Loucy (cell line): ENCODE measurements around the gene MAP3K8.

Experiments
- EZH2phosphoT487 ChIP-seq: fragments of 200-600 bp; IDR thresholded peaks from 2 replicates; pipeline ENCODE4 v1.6.1; 2018; ENCODE audit warnings: antibody characterized with exemption, mild to moderate bottlenecking, moderate library complexity, borderline replicate concordance
- TF ChIP-seq, protein P1 (sequence below): fragments of 200-600 bp; sonication (generic); conservative IDR thresholded peaks from 2 replicates; pipeline ENCODE4 v1.5.1; 2014; ENCODE audit warnings: mild to moderate bottlenecking, antibody characterized with exemption, low read length

DNA sequence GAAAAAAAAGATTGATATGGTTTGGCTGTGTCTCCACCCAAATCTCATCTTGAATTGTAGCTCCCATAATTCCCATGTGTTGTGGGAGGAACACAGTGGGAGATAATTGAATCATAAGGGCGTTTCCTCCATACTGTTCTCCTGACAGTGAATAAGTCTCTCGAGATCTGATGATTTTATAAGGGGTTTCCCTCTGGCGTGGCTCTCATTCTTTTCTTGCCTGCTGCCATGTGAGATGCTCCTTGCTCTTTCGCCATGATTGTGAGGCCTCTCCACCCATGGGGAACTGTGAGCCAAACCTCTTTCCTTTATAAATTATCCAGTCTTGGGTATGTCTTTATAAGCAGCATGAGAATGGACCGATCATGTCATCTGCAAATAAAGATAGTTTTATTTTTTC, 29.4 kb upstream of the MAP3K8 start:
- TF ChIP-seq, protein P1, sequence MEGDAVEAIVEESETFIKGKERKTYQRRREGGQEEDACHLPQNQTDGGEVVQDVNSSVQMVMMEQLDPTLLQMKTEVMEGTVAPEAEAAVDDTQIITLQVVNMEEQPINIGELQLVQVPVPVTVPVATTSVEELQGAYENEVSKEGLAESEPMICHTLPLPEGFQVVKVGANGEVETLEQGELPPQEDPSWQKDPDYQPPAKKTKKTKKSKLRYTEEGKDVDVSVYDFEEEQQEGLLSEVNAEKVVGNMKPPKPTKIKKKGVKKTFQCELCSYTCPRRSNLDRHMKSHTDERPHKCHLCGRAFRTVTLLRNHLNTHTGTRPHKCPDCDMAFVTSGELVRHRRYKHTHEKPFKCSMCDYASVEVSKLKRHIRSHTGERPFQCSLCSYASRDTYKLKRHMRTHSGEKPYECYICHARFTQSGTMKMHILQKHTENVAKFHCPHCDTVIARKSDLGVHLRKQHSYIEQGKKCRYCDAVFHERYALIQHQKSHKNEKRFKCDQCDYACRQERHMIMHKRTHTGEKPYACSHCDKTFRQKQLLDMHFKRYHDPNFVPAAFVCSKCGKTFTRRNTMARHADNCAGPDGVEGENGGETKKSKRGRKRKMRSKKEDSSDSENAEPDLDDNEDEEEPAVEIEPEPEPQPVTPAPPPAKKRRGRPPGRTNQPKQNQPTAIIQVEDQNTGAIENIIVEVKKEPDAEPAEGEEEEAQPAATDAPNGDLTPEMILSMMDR = no peak
- no peak for TF ChIP-seq EZH2phosphoT487
